LNCAP (cell line): ENCODE results near the gene LMNTD2.

Source experiments
- TF ChIP-seq, protein P1 (sequence below): fragments of 450-650 bp; IDR thresholded peaks from 2 replicates; pipeline ENCODE4 v1.5.1; 2017; ENCODE audit warnings: mild to moderate bottlenecking

LMNTD2 gene

DNA sequence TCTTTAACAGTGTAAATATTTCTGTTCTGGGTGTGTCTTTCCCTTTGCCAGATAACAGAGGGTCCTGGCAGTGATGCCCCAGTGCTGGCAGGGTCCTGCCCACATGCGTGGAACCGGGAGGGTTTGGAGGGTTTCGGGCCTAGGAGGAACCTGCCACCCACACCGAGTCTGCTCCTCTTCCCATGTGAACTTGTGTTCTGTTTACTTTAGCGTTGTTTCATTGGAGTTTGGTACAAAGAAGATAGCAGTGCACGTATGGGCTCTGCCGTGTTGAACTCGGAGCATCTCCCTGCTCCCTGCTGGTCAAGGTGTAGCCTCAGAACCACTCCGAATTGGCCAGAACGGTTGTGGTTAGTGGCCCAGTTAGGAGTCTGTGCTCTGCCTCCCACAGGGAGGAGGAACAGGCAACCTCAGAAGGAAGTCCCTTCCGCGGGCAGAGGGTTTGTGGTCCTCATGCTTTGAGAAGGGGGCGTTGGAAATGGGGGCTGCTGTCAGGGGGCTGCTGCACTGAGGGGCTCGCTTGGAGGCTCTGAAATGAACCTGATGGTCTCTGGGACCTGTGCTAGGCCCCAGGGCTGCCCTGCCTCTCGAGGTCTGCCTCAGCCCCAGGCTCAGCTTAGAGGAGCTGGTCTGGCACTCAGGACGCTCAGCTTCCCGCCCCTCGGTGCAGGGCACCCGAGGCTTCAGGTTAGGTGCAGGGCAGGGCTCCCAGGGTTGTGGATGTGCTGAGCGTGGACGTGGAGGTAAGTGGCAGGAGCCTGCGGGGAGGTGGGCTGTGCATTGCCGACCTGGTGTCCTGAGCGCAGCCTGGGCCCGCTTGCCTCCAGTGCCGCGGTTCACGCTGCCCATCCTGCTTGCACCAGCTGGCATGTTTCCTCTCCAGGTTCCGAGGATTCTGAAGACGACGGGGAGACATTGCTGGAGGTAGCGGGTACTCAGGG lies 26.1 kb upstream of the LMNTD2 start:
- TF ChIP-seq, protein P1, sequence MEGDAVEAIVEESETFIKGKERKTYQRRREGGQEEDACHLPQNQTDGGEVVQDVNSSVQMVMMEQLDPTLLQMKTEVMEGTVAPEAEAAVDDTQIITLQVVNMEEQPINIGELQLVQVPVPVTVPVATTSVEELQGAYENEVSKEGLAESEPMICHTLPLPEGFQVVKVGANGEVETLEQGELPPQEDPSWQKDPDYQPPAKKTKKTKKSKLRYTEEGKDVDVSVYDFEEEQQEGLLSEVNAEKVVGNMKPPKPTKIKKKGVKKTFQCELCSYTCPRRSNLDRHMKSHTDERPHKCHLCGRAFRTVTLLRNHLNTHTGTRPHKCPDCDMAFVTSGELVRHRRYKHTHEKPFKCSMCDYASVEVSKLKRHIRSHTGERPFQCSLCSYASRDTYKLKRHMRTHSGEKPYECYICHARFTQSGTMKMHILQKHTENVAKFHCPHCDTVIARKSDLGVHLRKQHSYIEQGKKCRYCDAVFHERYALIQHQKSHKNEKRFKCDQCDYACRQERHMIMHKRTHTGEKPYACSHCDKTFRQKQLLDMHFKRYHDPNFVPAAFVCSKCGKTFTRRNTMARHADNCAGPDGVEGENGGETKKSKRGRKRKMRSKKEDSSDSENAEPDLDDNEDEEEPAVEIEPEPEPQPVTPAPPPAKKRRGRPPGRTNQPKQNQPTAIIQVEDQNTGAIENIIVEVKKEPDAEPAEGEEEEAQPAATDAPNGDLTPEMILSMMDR: no peak

DNA sequence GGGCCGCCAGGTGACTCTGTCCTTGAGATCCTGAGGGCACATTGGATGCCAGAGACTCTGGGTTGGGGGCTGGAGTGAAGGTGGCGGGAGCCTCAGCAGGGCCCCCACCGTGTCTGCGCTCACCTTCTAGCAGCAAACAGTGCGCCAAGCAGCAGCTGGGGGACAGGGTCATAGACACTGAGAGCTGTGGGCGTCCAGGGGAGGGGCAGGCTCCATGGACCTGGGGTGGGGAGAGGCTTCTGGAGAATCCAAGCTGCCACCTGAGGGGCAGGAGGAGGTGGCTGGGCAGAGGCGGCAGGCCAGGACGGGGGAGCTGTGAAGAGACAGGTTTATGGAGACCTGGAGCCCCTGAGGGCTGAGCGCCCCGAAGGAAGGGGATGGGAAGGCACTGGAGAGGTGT lies 23.7 kb upstream of the LMNTD2 start:
- TF ChIP-seq, protein P1: no peak

DNA sequence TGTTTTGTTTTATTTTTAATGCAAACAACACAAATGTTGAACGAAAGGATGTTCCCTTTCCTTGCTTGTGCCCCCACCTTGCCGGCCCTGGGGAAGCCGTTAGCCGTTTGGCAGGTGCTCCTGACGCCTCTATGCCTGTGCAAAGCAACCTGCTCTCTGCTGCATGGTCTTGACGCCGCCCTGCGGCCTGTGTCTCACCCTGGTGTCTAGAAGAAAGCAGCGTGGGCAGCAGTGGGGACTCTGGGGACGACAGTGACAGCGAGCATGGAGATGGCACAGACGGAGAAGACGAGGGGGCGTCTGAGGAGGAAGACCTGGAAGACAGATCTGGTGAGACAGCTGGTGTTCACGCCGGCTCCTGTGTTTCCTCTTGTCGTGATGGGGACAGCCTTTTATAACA lies 21.2 kb upstream of the LMNTD2 start:
- TF ChIP-seq, protein P1: no peak

DNA sequence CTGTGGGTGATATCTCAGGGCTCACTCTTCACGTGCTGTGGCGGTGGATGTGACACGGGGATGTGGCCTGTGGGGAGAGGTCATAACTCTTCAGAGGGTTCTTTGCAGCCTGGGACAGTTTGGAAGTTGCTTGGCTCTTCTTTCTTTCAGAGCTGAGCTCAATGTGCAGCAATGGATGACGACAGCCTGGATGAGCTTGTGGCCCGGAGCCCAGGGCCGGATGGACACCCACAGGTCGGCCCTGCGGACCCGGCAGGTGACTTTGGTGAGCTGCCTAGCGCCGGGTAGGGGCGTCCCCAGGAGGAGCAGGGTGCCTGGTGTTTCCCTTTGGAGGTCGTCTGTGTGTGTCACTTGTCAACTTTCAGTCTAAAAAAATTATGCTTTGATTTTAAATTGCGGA lies 20.8 kb upstream of the LMNTD2 start:
- TF ChIP-seq, protein P1: no peak

DNA sequence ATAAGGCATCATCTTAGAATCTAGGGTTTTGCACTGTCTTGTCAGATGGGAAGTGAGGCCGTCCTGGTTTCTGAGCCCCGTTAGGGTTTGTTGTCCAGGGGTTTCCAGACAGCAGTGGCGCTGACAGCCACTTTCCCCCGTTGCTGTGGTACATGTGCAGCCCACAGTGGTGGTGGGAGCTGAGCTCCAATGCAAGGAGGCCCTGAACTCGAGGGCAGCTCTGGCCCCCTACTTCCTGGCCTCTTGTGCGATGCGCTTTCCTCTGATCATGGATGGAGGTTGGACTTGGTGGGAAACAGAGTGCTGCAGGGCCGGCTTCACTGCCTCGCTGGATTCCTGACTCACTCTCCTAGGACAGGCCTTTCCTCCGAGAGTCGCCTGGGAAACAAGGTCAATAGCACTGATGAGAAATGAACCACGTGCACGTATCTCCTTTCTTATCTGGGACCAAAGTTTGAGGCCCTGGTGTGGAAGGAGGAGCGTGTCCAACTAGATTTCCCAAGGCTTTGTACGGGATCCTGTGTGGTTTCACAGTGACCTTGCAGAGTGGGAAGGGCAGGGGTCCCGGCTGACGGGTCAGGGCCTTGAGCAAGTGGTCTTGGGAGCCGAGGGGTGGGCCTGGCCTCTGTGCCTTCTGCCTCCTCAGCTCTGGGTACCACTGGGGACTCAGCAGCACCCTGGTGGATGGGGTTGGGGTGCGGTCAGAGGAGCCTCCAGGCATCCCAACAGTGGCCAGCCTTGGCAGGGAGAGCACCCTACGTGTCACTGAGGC lies 19.5 kb upstream of the LMNTD2 start:
- TF ChIP-seq, protein P1: no peak

DNA sequence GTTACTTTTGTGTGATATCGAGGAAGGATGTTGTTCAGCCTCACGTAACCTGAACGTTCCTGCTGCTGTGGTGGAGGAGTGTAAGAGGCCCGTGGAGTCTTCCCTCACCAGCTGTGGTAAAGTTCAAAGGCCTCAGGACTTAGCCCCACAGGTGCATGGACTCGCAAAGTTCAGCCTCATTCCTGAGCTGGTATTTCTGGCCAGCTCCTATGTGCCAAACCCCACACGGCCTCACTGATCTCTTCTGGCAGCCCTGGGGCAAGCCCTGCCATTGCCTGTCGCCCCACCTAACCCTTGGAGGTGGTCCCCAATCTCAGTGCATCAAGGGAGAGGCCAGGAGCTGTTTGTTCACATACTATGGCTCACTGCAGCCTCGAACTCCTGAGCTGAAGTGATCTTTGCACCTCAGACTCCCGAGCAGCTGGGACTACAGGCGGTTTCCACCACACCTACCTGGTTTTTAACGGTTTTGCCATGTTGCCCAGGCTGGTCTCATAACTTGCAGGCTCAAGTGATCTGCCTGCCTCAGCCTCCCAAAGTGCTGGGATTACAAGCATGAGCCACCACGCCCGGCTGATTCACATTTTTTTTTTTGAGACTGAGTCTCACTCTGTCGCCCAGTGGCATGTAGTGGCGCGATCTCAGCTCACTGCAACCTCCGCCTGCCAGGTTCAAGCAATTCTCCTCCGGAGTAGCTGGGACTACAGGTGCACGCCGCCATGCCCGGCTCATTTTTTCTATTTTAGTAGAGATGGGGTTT lies 17.9 kb upstream of the LMNTD2 start:
- TF ChIP-seq, protein P1: no peak

DNA sequence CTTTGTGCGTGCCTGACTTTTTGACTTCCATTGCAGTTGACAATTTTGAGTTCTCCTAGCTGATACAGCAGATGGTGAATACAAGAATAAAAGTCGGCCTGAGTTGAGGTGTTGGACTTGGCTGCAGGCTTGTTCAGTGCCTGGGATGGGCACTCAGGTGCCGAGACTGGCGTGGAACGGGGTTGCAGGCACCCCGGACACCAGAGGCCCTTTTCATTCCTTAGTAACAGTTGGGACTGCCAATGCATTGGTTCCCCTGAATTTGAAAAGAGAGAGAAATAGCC lies 17.0 kb upstream of the LMNTD2 start:
- TF ChIP-seq, protein P1: no peak
